ENCODE results near the gene GNPDA1. TPM values are rescaled to one million over a fixed set of nuclear protein-coding genes. Genes with fewer than 3 reads are reported as not detected.

GNPDA1 gene
- total RNA-seq, 1 experiment from 2014 or later: 52.4 TPM

GRCh38 chr5:142014911-142015584 is 2.2 kb upstream of the GNPDA1 start:
- ChIA-PET POLR2A (ENCODE audit: low non-redundant PET) (interaction anchor here (0.6 kb wide), 1 partner anchor 113 kb away, joined by 3 read pairs; no protein-coding TSS in a partner anchor), CTCF (interaction anchor here (0.6 kb wide), 1 partner anchor 128 kb away, joined by 3 read pairs; no protein-coding TSS in a partner anchor)
- Histone ChIP-seq H3K4me1 (ENCODE audit: insufficient read depth, low read length, poor library complexity, severe bottlenecking) (peaks cover 9% of the 10 kb centered on the region), H3K27me3 (replicated peaks; ENCODE audit: insufficient read depth, low read depth, low read length, poor library complexity) (no peaks in the 10 kb centered on the region), H3K27ac (ENCODE audit: low read depth, low read length, poor library complexity, severe bottlenecking) (no peak overlapping the region), H3K36me3 (ENCODE audit: insufficient read depth, low read length, poor library complexity, severe bottlenecking) (no peaks in the 10 kb centered on the region), H3K4me3 (ENCODE audit: low read depth, low read length, poor library complexity, severe bottlenecking) (no peak overlapping the region), H3K9me3 (ENCODE audit: low read depth, low read length, poor library complexity, severe bottlenecking) (peaks cover 1% of the 10 kb centered on the region)
- TF ChIP-seq CTCF (conservative IDR thresholded peaks at IDR 0.05; ENCODE audit: low read depth, low read length): peak; percentile 64
- no peak for TF ChIP-seq EZH2 (IDR thresholded peaks at IDR 0.05; ENCODE audit: borderline replicate concordance, low read depth, low read length, poor library complexity, severe bottlenecking)
- peak; percentile 77 for DNase-seq (ENCODE audit: low spot score)
- intact Hi-C loops (cut with micrococcal nuclease; ENCODE audit: unreplicated experiment): loop anchor here (5.0 to 10.0 kb wide), 2 partner anchors 127 to 540 kb away; no protein-coding TSS in a partner anchor
- no TSS peak for BruUV-seq (replicated peaks)

GRCh38 chr5:142013734-142014521 is 1.1 kb upstream of the GNPDA1 start:
- intact Hi-C loops (cut with micrococcal nuclease; ENCODE audit: unreplicated experiment): loop anchor here (5.0 to 10.0 kb wide), 2 partner anchors 128 to 541 kb away; no protein-coding TSS in a partner anchor
- Histone ChIP-seq H3K27me3 (replicated peaks; ENCODE audit: insufficient read depth, low read depth, low read length, poor library complexity) (no peaks in the 10 kb centered on the region), H3K4me3 (ENCODE audit: low read depth, low read length, poor library complexity, severe bottlenecking) (no peak overlapping the region), H3K36me3 (ENCODE audit: insufficient read depth, low read length, poor library complexity, severe bottlenecking) (no peaks in the 10 kb centered on the region), H3K4me1 (ENCODE audit: insufficient read depth, low read length, poor library complexity, severe bottlenecking) (peaks cover 9% of the 10 kb centered on the region), H3K9me3 (ENCODE audit: low read depth, low read length, poor library complexity, severe bottlenecking) (no peaks in the 10 kb centered on the region), H3K27ac (ENCODE audit: low read depth, low read length, poor library complexity, severe bottlenecking) (no peak overlapping the region)
- POLR2A ChIA-PET (ENCODE audit: low non-redundant PET): interaction anchor here (0.7 kb wide), 1 partner anchor 95 kb away, joined by 3 read pairs; the partner anchor contains the start of gene NDFIP1
- TF ChIP-seq EZH2 (IDR thresholded peaks at IDR 0.05; ENCODE audit: borderline replicate concordance, low read depth, low read length, poor library complexity, severe bottlenecking) (no peak), CTCF (conservative IDR thresholded peaks at IDR 0.05; ENCODE audit: low read depth, low read length) (no peak)
- CTCF ChIA-PET: interaction anchor here (0.7 kb wide), 1 partner anchor 53 kb away, joined by 4 read pairs; no protein-coding TSS in a partner anchor
- no peak for DNase-seq (ENCODE audit: low spot score)
- BruUV-seq (replicated peaks): no TSS peak

- no peaks in the 10 kb centered on the region for H3K36me3 ChIP-seq (ENCODE audit: insufficient read depth, low read length, poor library complexity, severe bottlenecking)
- intact Hi-C loops (cut with micrococcal nuclease; ENCODE audit: unreplicated experiment): loop anchor here (5.0 to 10.0 kb wide), 2 partner anchors 130 to 543 kb away; no protein-coding TSS in a partner anchor
- DNase-seq (ENCODE audit: low spot score): peak; percentile 73
- ChIA-PET POLR2A (ENCODE audit: low non-redundant PET) (no interaction called here), CTCF (interaction anchor here (0.5 to 1.8 kb wide), 6 partner anchors 12 to 133 kb away, joined by 3 to 6 read pairs (median 4); no protein-coding TSS in a partner anchor)
- BruUV-seq (replicated peaks): TSS peak; percentile 64
- TF ChIP-seq CTCF (conservative IDR thresholded peaks at IDR 0.05; ENCODE audit: low read depth, low read length): peak; percentile 62
- TF ChIP-seq EZH2 (IDR thresholded peaks at IDR 0.05; ENCODE audit: borderline replicate concordance, low read depth, low read length, poor library complexity, severe bottlenecking): no peak
- no peaks in the 10 kb centered on the region for H3K9me3 ChIP-seq (ENCODE audit: low read depth, low read length, poor library complexity, severe bottlenecking)
- H3K4me1 ChIP-seq (ENCODE audit: insufficient read depth, low read length, poor library complexity, severe bottlenecking): peaks cover 9% of the 10 kb centered on the region
- peak overlapping the region; percentile 72 for H3K4me3 ChIP-seq (ENCODE audit: low read depth, low read length, poor library complexity, severe bottlenecking)
- H3K27ac ChIP-seq (ENCODE audit: low read depth, low read length, poor library complexity, severe bottlenecking): peak overlapping the region; percentile 73
- no peaks in the 10 kb centered on the region for H3K27me3 ChIP-seq (replicated peaks; ENCODE audit: insufficient read depth, low read depth, low read length, poor library complexity)
Observed at GRCh38 chr5:142012186-142012785, 541 bp downstream of the GNPDA1 start.
